ENCODE results near the gene GPSM3.

DNA sequence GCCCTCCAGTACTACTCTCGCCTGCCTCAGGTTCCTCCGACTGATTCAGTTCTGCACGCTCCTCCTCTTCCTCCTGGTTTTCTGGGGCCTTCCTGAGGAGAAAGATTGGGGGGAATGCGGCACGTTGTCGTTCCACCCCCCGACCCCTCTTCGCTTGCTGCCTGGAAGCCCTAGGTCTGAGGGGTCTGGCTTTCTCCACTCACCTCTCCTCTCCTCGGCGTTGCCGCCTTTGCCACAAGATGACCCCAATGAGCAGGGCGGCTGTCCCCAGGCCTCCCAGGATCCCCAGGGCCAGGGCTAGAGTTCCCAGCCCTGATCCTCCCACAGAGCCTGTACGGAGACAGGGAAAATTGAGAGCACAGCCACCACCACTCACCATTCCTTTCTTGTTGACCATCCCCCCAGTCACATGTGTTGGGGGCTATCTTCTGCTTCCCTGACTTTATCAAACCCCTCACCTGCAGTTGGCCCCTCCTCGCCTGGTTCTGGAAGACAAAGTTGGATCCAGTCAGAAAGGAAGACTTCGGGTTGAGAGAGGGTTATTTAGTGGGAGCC, 11.2 kb downstream of the GPSM3 start:
- TF ChIP-seq, protein P1, sequence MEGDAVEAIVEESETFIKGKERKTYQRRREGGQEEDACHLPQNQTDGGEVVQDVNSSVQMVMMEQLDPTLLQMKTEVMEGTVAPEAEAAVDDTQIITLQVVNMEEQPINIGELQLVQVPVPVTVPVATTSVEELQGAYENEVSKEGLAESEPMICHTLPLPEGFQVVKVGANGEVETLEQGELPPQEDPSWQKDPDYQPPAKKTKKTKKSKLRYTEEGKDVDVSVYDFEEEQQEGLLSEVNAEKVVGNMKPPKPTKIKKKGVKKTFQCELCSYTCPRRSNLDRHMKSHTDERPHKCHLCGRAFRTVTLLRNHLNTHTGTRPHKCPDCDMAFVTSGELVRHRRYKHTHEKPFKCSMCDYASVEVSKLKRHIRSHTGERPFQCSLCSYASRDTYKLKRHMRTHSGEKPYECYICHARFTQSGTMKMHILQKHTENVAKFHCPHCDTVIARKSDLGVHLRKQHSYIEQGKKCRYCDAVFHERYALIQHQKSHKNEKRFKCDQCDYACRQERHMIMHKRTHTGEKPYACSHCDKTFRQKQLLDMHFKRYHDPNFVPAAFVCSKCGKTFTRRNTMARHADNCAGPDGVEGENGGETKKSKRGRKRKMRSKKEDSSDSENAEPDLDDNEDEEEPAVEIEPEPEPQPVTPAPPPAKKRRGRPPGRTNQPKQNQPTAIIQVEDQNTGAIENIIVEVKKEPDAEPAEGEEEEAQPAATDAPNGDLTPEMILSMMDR (IDR thresholded peaks at IDR 0.05) = no peak
- TF ChIP-seq CREB1 (CRISPR knock-in tag; IDR thresholded peaks at IDR 0.05) = no peak
- TF ChIP-seq, protein P2, sequence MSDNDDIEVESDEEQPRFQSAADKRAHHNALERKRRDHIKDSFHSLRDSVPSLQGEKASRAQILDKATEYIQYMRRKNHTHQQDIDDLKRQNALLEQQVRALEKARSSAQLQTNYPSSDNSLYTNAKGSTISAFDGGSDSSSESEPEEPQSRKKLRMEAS (CRISPR knock-in tag; IDR thresholded peaks at IDR 0.05) = no peak
- TF ChIP-seq, protein P3, sequence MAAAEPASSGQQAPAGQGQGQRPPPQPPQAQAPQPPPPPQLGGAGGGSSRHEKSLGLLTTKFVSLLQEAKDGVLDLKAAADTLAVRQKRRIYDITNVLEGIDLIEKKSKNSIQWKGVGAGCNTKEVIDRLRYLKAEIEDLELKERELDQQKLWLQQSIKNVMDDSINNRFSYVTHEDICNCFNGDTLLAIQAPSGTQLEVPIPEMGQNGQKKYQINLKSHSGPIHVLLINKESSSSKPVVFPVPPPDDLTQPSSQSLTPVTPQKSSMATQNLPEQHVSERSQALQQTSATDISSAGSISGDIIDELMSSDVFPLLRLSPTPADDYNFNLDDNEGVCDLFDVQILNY (CRISPR knock-in tag; IDR thresholded peaks at IDR 0.05) = no peak
